Measurements from ENCODE around the gene DNAJA3. TPM values are rescaled to one million over a fixed set of nuclear protein-coding genes. Genes with fewer than 3 reads are reported as not detected.
A peak's percentile ranks its signal among the peaks of the same experiment; 100 is the strongest.

DNAJA3 gene
- total and polyA plus RNA-seq, 10 of the 15 experiments (the other 5 are each of a cell fraction or from before 2014, with no cell fraction given), result 8.4 to 141 (median 60.8) TPM

GRCh38 chr16:4414187-4414917, 11.3 kb upstream of the DNAJA3 start (continued):
- no peak for TF ChIP-seq USF1 (IDR thresholded peaks at IDR 0.05; ENCODE audit: borderline replicate concordance, extremely low read length, insufficient read depth, low read depth, low read length)
- no peak for TF ChIP-seq TARDBP (IDR thresholded peaks at IDR 0.05; ENCODE audit: borderline replicate concordance)
- peak; percentile 60 for TF ChIP-seq SP1 (IDR thresholded peaks at IDR 0.05; ENCODE audit: low read depth, low read length)
- TF ChIP-seq ATF7 (IDR thresholded peaks at IDR 0.05; ENCODE audit: low read depth), result peak; percentile 93
- TF ChIP-seq NFYA (IDR thresholded peaks at IDR 0.05; ENCODE audit: borderline replicate concordance, low read depth, low read length), result no peak
- no peak for TF ChIP-seq ZNF217 (IDR thresholded peaks at IDR 0.05)
- TF ChIP-seq CHD1 (IDR thresholded peaks at IDR 0.05; ENCODE audit: low read depth, low read length), result no peak
- no peak for TF ChIP-seq WRNIP1 (IDR thresholded peaks at IDR 0.05; ENCODE audit: borderline replicate concordance, low read depth, low read length)
- TF ChIP-seq, protein P1, sequence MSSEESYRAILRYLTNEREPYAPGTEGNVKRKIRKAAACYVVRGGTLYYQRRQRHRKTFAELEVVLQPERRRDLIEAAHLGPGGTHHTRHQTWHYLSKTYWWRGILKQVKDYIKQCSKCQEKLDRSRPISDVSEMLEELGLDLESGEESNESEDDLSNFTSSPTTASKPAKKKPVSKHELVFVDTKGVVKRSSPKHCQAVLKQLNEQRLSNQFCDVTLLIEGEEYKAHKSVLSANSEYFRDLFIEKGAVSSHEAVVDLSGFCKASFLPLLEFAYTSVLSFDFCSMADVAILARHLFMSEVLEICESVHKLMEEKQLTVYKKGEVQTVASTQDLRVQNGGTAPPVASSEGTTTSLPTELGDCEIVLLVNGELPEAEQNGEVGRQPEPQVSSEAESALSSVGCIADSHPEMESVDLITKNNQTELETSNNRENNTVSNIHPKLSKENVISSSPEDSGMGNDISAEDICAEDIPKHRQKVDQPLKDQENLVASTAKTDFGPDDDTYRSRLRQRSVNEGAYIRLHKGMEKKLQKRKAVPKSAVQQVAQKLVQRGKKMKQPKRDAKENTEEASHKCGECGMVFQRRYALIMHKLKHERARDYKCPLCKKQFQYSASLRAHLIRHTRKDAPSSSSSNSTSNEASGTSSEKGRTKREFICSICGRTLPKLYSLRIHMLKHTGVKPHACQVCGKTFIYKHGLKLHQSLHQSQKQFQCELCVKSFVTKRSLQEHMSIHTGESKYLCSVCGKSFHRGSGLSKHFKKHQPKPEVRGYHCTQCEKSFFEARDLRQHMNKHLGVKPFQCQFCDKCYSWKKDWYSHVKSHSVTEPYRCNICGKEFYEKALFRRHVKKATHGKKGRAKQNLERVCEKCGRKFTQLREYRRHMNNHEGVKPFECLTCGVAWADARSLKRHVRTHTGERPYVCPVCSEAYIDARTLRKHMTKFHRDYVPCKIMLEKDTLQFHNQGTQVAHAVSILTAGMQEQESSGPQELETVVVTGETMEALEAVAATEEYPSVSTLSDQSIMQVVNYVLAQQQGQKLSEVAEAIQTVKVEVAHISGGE (CRISPR knock-in tag; IDR thresholded peaks at IDR 0.05), result no peak
- TF ChIP-seq, protein P2, sequence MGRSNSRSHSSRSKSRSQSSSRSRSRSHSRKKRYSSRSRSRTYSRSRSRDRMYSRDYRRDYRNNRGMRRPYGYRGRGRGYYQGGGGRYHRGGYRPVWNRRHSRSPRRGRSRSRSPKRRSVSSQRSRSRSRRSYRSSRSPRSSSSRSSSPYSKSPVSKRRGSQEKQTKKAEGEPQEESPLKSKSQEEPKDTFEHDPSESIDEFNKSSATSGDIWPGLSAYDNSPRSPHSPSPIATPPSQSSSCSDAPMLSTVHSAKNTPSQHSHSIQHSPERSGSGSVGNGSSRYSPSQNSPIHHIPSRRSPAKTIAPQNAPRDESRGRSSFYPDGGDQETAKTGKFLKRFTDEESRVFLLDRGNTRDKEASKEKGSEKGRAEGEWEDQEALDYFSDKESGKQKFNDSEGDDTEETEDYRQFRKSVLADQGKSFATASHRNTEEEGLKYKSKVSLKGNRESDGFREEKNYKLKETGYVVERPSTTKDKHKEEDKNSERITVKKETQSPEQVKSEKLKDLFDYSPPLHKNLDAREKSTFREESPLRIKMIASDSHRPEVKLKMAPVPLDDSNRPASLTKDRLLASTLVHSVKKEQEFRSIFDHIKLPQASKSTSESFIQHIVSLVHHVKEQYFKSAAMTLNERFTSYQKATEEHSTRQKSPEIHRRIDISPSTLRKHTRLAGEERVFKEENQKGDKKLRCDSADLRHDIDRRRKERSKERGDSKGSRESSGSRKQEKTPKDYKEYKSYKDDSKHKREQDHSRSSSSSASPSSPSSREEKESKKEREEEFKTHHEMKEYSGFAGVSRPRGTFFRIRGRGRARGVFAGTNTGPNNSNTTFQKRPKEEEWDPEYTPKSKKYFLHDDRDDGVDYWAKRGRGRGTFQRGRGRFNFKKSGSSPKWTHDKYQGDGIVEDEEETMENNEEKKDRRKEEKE (IDR thresholded peaks at IDR 0.05), result no peak
- 0 out of 2 replicates have a peak, but pooled peaks have one; percentile 25 for TF ChIP-seq GATAD2B (conservative IDR thresholded peaks at IDR 0.05; ENCODE audit: low read depth)
- no peak for TF ChIP-seq NFXL1 (IDR thresholded peaks at IDR 0.05; ENCODE audit: borderline replicate concordance)
- peak; percentile 51 for TF ChIP-seq CREB1 (IDR thresholded peaks at IDR 0.05; ENCODE audit: low read depth)
- TF ChIP-seq RCOR1 (conservative IDR thresholded peaks at IDR 0.05; ENCODE audit: low read depth, low read length), result no peak
- TF ChIP-seq ZZZ3 (IDR thresholded peaks at IDR 0.05; ENCODE audit: control insufficient read depth, insufficient read length, low read depth), result no peak
- TF ChIP-seq EP300 (IDR thresholded peaks at IDR 0.05; ENCODE audit: borderline replicate concordance in 1 of 2, control insufficient read depth in 1 of 2, low read depth in 2 of 2, low read length in 2 of 2), result peak; percentile 53 to 83
- no peak for TF ChIP-seq ASH2L (IDR thresholded peaks at IDR 0.05; ENCODE audit: borderline replicate concordance, low read depth)
- TF ChIP-seq SUZ12 (IDR thresholded peaks at IDR 0.05; ENCODE audit: unreplicated experiment), result no peak
- TF ChIP-seq, protein P3, sequence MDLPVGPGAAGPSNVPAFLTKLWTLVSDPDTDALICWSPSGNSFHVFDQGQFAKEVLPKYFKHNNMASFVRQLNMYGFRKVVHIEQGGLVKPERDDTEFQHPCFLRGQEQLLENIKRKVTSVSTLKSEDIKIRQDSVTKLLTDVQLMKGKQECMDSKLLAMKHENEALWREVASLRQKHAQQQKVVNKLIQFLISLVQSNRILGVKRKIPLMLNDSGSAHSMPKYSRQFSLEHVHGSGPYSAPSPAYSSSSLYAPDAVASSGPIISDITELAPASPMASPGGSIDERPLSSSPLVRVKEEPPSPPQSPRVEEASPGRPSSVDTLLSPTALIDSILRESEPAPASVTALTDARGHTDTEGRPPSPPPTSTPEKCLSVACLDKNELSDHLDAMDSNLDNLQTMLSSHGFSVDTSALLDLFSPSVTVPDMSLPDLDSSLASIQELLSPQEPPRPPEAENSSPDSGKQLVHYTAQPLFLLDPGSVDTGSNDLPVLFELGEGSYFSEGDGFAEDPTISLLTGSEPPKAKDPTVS (IDR thresholded peaks at IDR 0.05; ENCODE audit: low read depth, low read length), result 0 out of 2 replicates have a peak, but pooled peaks have one; percentile 61
- peak in 1 of 2 experiments; percentile 55; a peak in 2 of 4 replicates for TF ChIP-seq ETV6 (conservative IDR thresholded peaks at IDR 0.05 in 1 of 2, IDR thresholded peaks at IDR 0.05 in 1 of 2; ENCODE audit: borderline replicate concordance in 1 of 2, low read depth in 1 of 2)
- no peak for TF ChIP-seq SREBF2 (IDR thresholded peaks at IDR 0.05; ENCODE audit: low read length)

All from GM12878 (cell line).